Natural killer cell (primary cell): Measurements from ENCODE around the gene CYGB. TPM values are rescaled to one million over a fixed set of nuclear protein-coding genes. Genes with fewer than 3 reads are reported as not detected.
A peak's percentile ranks its signal among the peaks of the same experiment; 100 is the strongest.

Source experiments
- ATAC-seq, 3 donors: fragments of 150-1000 bp in 2 of 3; fragments of 200-7000 bp in 1 of 3; cut with Tn5 transposase; 1 replicate in 1 of 3; 2 replicates in 2 of 3; pipeline ENCODE4 v1.10.0; 2021; ENCODE audit warnings: mild to moderate bottlenecking in 2 of 3, moderate library complexity in 2 of 3
- DNase-seq, 2 donors: peaks; one replicate each; pipeline versions ENCODE4 v3.0.0 to v3.0.0-alpha.2; 2013 to 2021; ENCODE audit warnings: mixed read lengths in 1 of 2
- H3K27ac ChIP-seq: one replicate; pipeline ENCODE4 v1.5.1; 2013; ENCODE audit warnings: mild to moderate bottlenecking, low read length
- H3K27me3 ChIP-seq: one replicate; pipeline ENCODE4 v1.6.1; 2013; ENCODE audit warnings: low read length; ENCODE audit not compliant: control insufficient read depth, insufficient read depth
- H3K36me3 ChIP-seq: one replicate; pipeline ENCODE4 v1.6.1; 2013; ENCODE audit warnings: low read length; ENCODE audit not compliant: control insufficient read depth, insufficient read depth
- H3K4me1 ChIP-seq: one replicate; pipeline ENCODE4 v1.6.1; 2013; ENCODE audit warnings: low read length; ENCODE audit not compliant: control insufficient read depth, insufficient read depth
- H3K4me3 ChIP-seq: one replicate; pipeline ENCODE4 v1.5.1; 2013; ENCODE audit warnings: low read length
- H3K9me3 ChIP-seq: one replicate; pipeline ENCODE4 v1.6.1; 2013; ENCODE audit warnings: low read length; ENCODE audit not compliant: control insufficient read depth, insufficient read depth
- H3K27ac Mint-ChIP-seq, 2 donors: one replicate each; pipeline ENCODE4 v1.8.0; 2022; ENCODE audit warnings: mild to moderate bottlenecking in 2 of 2, mixed read lengths in 2 of 2, moderate library complexity in 1 of 2
- H3K27me3 Mint-ChIP-seq, 2 donors: one replicate each; pipeline ENCODE4 v1.8.0; 2022; ENCODE audit warnings: low read depth in 2 of 2, mixed read lengths in 2 of 2
- H3K36me3 Mint-ChIP-seq: one replicate; pipeline ENCODE4 v1.8.0; 2022; ENCODE audit warnings: mixed read lengths
- H3K4me1 Mint-ChIP-seq, 2 donors: one replicate each; pipeline ENCODE4 v1.8.0; 2022; ENCODE audit warnings: mixed read lengths in 2 of 2
- H3K4me3 Mint-ChIP-seq: one replicate; pipeline ENCODE4 v1.8.0; 2022; ENCODE audit warnings: mild to moderate bottlenecking, moderate library complexity, mixed read lengths
- H3K9me3 Mint-ChIP-seq, 2 donors: one replicate each; pipeline ENCODE4 v1.8.0; 2022; ENCODE audit warnings: mixed read lengths in 2 of 2
- CTCF ChIP-seq: fragments of 200-600 bp; IDR thresholded peaks from one replicate; pipeline ENCODE4 v1.8.0; 2022; ENCODE audit warnings: antibody characterized with exemption
- WGBS: methylation state at CpG from one replicate; pipeline ENCODE4 v1.1.7; 2013; ENCODE audit warnings: missing lambda C conversion rate; ENCODE audit not compliant: insufficient coverage; 5-methylcytosine and 5-hydroxymethylcytosine counted together
- intact Hi-C: fragments of 100-400 bp; cut with micrococcal nuclease; formaldehyde crosslinking; loops from one replicate; pipeline ENCODE4 v1.14.2; 2022
- total RNA-seq, 4 donors: library from RNA; stranded (reverse); fragments of 120-200 nt in 1 of 4; gene quantifications; one replicate each; pipeline versions ENCODE4 v1.2.3 to v1.2.4, GENCODE V29; 2013 to 2022

The CYGB gene
- under 1 TPM; 0.12 to 0.33 (median 0.16) TPM for total RNA-seq
- 0.47 TPM for total RNA-seq (2013)

- Mint-ChIP-seq H3K36me3 (no peaks in the 10 kb centered on the region), H3K27me3 (peaks cover 11 to 29% of the 10 kb centered on the region in 2 donors), H3K4me1 (peaks cover 0 to 3% of the 10 kb centered on the region in 2 donors), H3K4me3 (peak within 1 kb of the TSS; percentile 21), H3K9me3 (no peaks in the 10 kb centered on the region), H3K27ac (no peak within 1 kb of the TSS)
- DNase-seq (peak in 1 of 2 donors; percentile 44), ATAC-seq (peak in 2 of 3 donors; percentile 53 to 61)
- Histone ChIP-seq H3K27me3 (peaks cover 24% of the 10 kb centered on the region), H3K36me3 (no peaks in the 10 kb centered on the region), H3K4me1 (peaks cover 11% of the 10 kb centered on the region), H3K9me3 (no peaks in the 10 kb centered on the region), H3K4me3 (no peak within 1 kb of the TSS), H3K27ac (no peak within 1 kb of the TSS)
- intact Hi-C loops = no loop called here
- TF ChIP-seq CTCF = no peak
- 2% methylated on average over 93 of the region's 95 CpGs for WGBS
Measured at GRCh38 chr17:76537578-76538280, at the start of gene CYGB. Gene CYGB (minus strand): TSS chr17:76537709. CDS start chr17:76537542, 167 bp downstream.

GRCh38 chr17:76586741-76587487 is 49.4 kb upstream of the CYGB start:
- H3K27me3 Mint-ChIP-seq = peaks cover 45 to 47% of the 10 kb centered on the region in 2 donors
- no peak overlapping the region for H3K27ac ChIP-seq
- no peaks in the 10 kb centered on the region for H3K9me3 ChIP-seq
- no peak overlapping the region for H3K4me3 ChIP-seq
- 40% methylated on average over 17 of the region's 17 CpGs for WGBS
- ATAC-seq = no peak
- peaks cover 24% of the 10 kb centered on the region for H3K27me3 ChIP-seq
- no peaks in the 10 kb centered on the region for H3K9me3 Mint-ChIP-seq
- H3K27ac Mint-ChIP-seq = no peak overlapping the region
- intact Hi-C loops = no loop called here
- DNase-seq = peak in 1 of 2 donors; percentile 42
- peak overlapping the region; percentile 72 for H3K4me3 Mint-ChIP-seq
- peaks cover 14% of the 10 kb centered on the region for H3K36me3 Mint-ChIP-seq
- H3K36me3 ChIP-seq = no peaks in the 10 kb centered on the region
- H3K4me1 Mint-ChIP-seq = peaks cover 4% of the 10 kb centered on the region in 2 donors
- H3K4me1 ChIP-seq = peaks cover 22% of the 10 kb centered on the region
- TF ChIP-seq CTCF = no peak

GRCh38 chr17:76585649-76586593 is 48.4 kb upstream of the CYGB start, which contains the start of gene ST6GALNAC2:
Gene ST6GALNAC2 (minus strand): TSS chr17:76585860. CDS start chr17:76585808, 52 bp downstream.
- Histone ChIP-seq H3K9me3 (no peaks in the 10 kb centered on the region), H3K36me3 (no peaks in the 10 kb centered on the region), H3K4me1 (peaks cover 22% of the 10 kb centered on the region), H3K27me3 (peaks cover 24% of the 10 kb centered on the region), H3K4me3 (peak within 1 kb of the TSS; percentile 40), H3K27ac (no peak within 1 kb of the TSS)
- no peak for TF ChIP-seq CTCF
- peaks cover 4% of the 10 kb centered on the region in 2 donors for H3K4me1 Mint-ChIP-seq
- peak within 1 kb of the TSS; percentile 72 for H3K4me3 Mint-ChIP-seq
- no peaks in the 10 kb centered on the region for H3K9me3 Mint-ChIP-seq
- no peak within 1 kb of the TSS for H3K27ac Mint-ChIP-seq
- DNase-seq (peak; percentile 23 to 72), ATAC-seq (peak; percentile 78 to 85 (median 82))
- H3K36me3 Mint-ChIP-seq = peaks cover 14% of the 10 kb centered on the region
- 1% methylated on average over 84 of the region's 84 CpGs for WGBS
- peaks cover 45 to 47% of the 10 kb centered on the region in 2 donors for H3K27me3 Mint-ChIP-seq
- intact Hi-C loops = no loop called here
